CD4-positive, alpha-beta T cell treated with Interferon gamma for 1 hour (primary cell): ENCODE data around the gene EXOC3.
"Not testable (repeated sequence)": the region's sequence is repeated elsewhere in the genome, so short reads cannot be mapped to it uniquely, and the experiment has no call there.

Experiments used
- DNase-seq: peaks from one replicate; pipeline ENCODE4 v3.0.0-alpha.2; 2020

Gene EXOC3

GRCh38 chr5:474840-475661 lies 32.1 kb downstream of the EXOC3 start:
- DNase-seq = no peak

- no peak for DNase-seq
Measured at GRCh38 chr5:475704-476101, 32.7 kb downstream of the EXOC3 start.

GRCh38 chr5:476102-476813 lies 33.3 kb downstream of the EXOC3 start:
- DNase-seq = no peak

- no peak for DNase-seq
Measured at GRCh38 chr5:476814-477175, 33.8 kb downstream of the EXOC3 start.

- DNase-seq = no peak
Measured at GRCh38 chr5:477247-477646, 34.3 kb downstream of the EXOC3 start.

GRCh38 chr5:477871-478270 lies 34.9 kb downstream of the EXOC3 start:
- no peak for DNase-seq

- no peak for DNase-seq
Measured at GRCh38 chr5:478369-478981, 35.5 kb downstream of the EXOC3 start.

- no peak for DNase-seq
Measured at GRCh38 chr5:478982-479535, 36.1 kb downstream of the EXOC3 start.

GRCh38 chr5:479566-480319 lies 36.8 kb downstream of the EXOC3 start:
- DNase-seq = no peak

GRCh38 chr5:481347-481746 lies 38.4 kb downstream of the EXOC3 start:
- DNase-seq = no peak

- no peak for DNase-seq
Measured at GRCh38 chr5:482021-482420, 39.0 kb downstream of the EXOC3 start.

GRCh38 chr5:482506-482905 lies 39.5 kb downstream of the EXOC3 start:
- DNase-seq = no peak

GRCh38 chr5:483011-483410 lies 40.0 kb downstream of the EXOC3 start:
- no peak for DNase-seq

- DNase-seq = no peak
Measured at GRCh38 chr5:483434-484140, 40.6 kb downstream of the EXOC3 start.

- DNase-seq = no peak
Measured at GRCh38 chr5:484556-484955, 41.6 kb downstream of the EXOC3 start.

GRCh38 chr5:485113-485945 lies 42.4 kb downstream of the EXOC3 start:
- no peak for DNase-seq

GRCh38 chr5:485946-486491 lies 43.0 kb downstream of the EXOC3 start:
- peak; percentile 29 for DNase-seq

GRCh38 chr5:486597-486996 lies 43.6 kb downstream of the EXOC3 start:
- DNase-seq = not testable (repeated sequence)

- no peak for DNase-seq
Measured at GRCh38 chr5:488241-488640, 45.3 kb downstream of the EXOC3 start.

- DNase-seq = no peak
Measured at GRCh38 chr5:488744-489688, 46.0 kb downstream of the EXOC3 start.
